Measurements from ENCODE around the gene KCNMA1. TPM values are rescaled to one million over a fixed set of nuclear protein-coding genes. Genes with fewer than 3 reads are reported as not detected.

KCNMA1 gene
- total RNA-seq, 3 donors from 2014 or later (not counting 1 experiment from before 2014, with no cell fraction given): 0.40 to 1.8 (median 0.63) TPM

GRCh38 chr10:76973091-76974016, 664.3 kb downstream of the KCNMA1 start:
- WGBS (ENCODE audit: insufficient coverage): 92% methylated on average over 9 of the region's 10 CpGs
- no peak overlapping the region for H3K27ac Mint-ChIP-seq
- DNase-seq: no peak

GRCh38 chr10:76972541-76972940, 665.1 kb downstream of the KCNMA1 start:
- Mint-ChIP-seq H3K27ac (no peak overlapping the region), H3K9me3 (no peaks in the 10 kb centered on the region), H3K4me3 (no peak overlapping the region), H3K4me1 (no peaks in the 10 kb centered on the region), H3K27me3 (ENCODE audit: low read depth in 2 of 2) (peaks cover 6 to 7% of the 10 kb centered on the region in 2 donors), H3K36me3 (no peaks in the 10 kb centered on the region)
- TF ChIP-seq, protein P1, sequence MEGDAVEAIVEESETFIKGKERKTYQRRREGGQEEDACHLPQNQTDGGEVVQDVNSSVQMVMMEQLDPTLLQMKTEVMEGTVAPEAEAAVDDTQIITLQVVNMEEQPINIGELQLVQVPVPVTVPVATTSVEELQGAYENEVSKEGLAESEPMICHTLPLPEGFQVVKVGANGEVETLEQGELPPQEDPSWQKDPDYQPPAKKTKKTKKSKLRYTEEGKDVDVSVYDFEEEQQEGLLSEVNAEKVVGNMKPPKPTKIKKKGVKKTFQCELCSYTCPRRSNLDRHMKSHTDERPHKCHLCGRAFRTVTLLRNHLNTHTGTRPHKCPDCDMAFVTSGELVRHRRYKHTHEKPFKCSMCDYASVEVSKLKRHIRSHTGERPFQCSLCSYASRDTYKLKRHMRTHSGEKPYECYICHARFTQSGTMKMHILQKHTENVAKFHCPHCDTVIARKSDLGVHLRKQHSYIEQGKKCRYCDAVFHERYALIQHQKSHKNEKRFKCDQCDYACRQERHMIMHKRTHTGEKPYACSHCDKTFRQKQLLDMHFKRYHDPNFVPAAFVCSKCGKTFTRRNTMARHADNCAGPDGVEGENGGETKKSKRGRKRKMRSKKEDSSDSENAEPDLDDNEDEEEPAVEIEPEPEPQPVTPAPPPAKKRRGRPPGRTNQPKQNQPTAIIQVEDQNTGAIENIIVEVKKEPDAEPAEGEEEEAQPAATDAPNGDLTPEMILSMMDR (IDR thresholded peaks at IDR 0.05): no peak
- H3K36me3 ChIP-seq (ENCODE audit: control insufficient read depth, insufficient read depth, low read length): no peaks in the 10 kb centered on the region
- H3K27ac ChIP-seq (ENCODE audit: low read length): no peak overlapping the region
- no CpG with 5 or more reads among the region's 2 CpGs for WGBS (ENCODE audit: insufficient coverage)
- ATAC-seq (no peak), DNase-seq (no peak)
- H3K9me3 ChIP-seq (ENCODE audit: control insufficient read depth, insufficient read depth, low read length): no peaks in the 10 kb centered on the region
- H3K4me3 ChIP-seq (ENCODE audit: low read length): no peak overlapping the region
- intact Hi-C loops (cut with micrococcal nuclease): no loop called here
- H3K4me1 ChIP-seq (ENCODE audit: control insufficient read depth, insufficient read depth, low read length): no peaks in the 10 kb centered on the region
- H3K27me3 ChIP-seq (ENCODE audit: control insufficient read depth, insufficient read depth, low read length): no peaks in the 10 kb centered on the region

More at GRCh38 chr10:76973091-76974016, 664.3 kb downstream of the KCNMA1 start:
- H3K4me1 Mint-ChIP-seq: no peaks in the 10 kb centered on the region
- H3K36me3 ChIP-seq (ENCODE audit: control insufficient read depth, insufficient read depth, low read length): no peaks in the 10 kb centered on the region
- no peaks in the 10 kb centered on the region for H3K4me1 ChIP-seq (ENCODE audit: control insufficient read depth, insufficient read depth, low read length)
- no peak overlapping the region for H3K4me3 ChIP-seq (ENCODE audit: low read length)
- no peaks in the 10 kb centered on the region for H3K36me3 Mint-ChIP-seq
- intact Hi-C loops (cut with micrococcal nuclease): no loop called here
- peaks cover 6 to 9% of the 10 kb centered on the region in 2 donors for H3K27me3 Mint-ChIP-seq (ENCODE audit: low read depth in 2 of 2)
- H3K9me3 ChIP-seq (ENCODE audit: control insufficient read depth, insufficient read depth, low read length): no peaks in the 10 kb centered on the region
- TF ChIP-seq, protein P1 (IDR thresholded peaks at IDR 0.05): no peak
- no peak overlapping the region for H3K27ac ChIP-seq (ENCODE audit: low read length)
- no peak overlapping the region for H3K4me3 Mint-ChIP-seq
- no peak for ATAC-seq
- H3K9me3 Mint-ChIP-seq: no peaks in the 10 kb centered on the region
- H3K27me3 ChIP-seq (ENCODE audit: control insufficient read depth, insufficient read depth, low read length): no peaks in the 10 kb centered on the region

DNA sequence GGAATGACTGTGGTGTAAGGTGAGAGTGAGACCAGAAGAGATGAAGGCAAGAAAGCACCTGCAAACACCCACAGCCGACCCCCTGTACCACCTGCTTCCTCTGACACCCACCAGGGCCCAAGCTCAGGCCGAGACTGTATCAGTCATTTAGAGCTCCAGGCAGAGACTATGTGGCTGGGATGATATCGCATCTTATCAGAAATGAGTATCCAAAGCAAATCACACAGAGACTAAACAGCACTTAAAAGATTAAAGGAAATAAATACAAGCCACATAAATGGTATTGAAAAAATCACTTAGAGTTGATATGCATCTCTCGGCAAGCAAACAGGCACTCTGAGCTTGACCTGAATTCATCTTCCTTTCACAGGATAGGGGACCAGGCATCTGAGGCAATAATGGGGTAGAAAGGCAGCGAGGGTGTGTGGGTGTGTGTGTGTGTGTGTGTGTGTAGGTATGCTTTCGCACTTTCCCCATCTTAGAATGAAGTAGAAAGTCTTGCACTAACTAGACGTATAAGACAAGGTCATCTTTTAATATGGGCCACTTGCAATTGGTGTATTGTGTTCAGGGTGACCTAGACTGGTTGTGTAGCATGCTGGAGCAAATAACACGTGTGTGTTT, 665.9 kb downstream of the KCNMA1 start:
- H3K9me3 Mint-ChIP-seq: no peaks in the 10 kb centered on the region
- H3K4me3 ChIP-seq (ENCODE audit: low read length): no peak overlapping the region
- no peaks in the 10 kb centered on the region for H3K9me3 ChIP-seq (ENCODE audit: control insufficient read depth, insufficient read depth, low read length)
- H3K27ac Mint-ChIP-seq: no peak overlapping the region
- H3K36me3 Mint-ChIP-seq: no peaks in the 10 kb centered on the region
- no peaks in the 10 kb centered on the region for H3K27me3 ChIP-seq (ENCODE audit: control insufficient read depth, insufficient read depth, low read length)
- no peak overlapping the region for H3K4me3 Mint-ChIP-seq
- ATAC-seq (no peak), DNase-seq (no peak)
- intact Hi-C loops (cut with micrococcal nuclease): no loop called here
- H3K27ac ChIP-seq (ENCODE audit: low read length): no peak overlapping the region
- H3K4me1 Mint-ChIP-seq: no peaks in the 10 kb centered on the region
- H3K4me1 ChIP-seq (ENCODE audit: control insufficient read depth, insufficient read depth, low read length): no peaks in the 10 kb centered on the region
- H3K27me3 Mint-ChIP-seq (ENCODE audit: low read depth in 2 of 2): peaks cover 6 to 16% of the 10 kb centered on the region in 2 donors
- WGBS (ENCODE audit: insufficient coverage): 60% methylated on average over 8 of the region's 8 CpGs
- TF ChIP-seq, protein P1 (IDR thresholded peaks at IDR 0.05): no peak
- no peaks in the 10 kb centered on the region for H3K36me3 ChIP-seq (ENCODE audit: control insufficient read depth, insufficient read depth, low read length)
